Endothelial cell (in vitro differentiated cells): ENCODE results near the gene PTGER4. TPM values are rescaled to one million over a fixed set of nuclear protein-coding genes. Genes with fewer than 3 reads are reported as not detected.

Experiments
- DNase-seq: peaks from one replicate; pipeline ENCODE4 v3.0.0; 2021; ENCODE audit warnings: low spot score
- H3K27ac Mint-ChIP-seq: one replicate; pipeline ENCODE4 v1.8.0; 2021; ENCODE audit warnings: mixed read lengths, inconsistent platforms; ENCODE audit not compliant: unreplicated experiment
- H3K27me3 Mint-ChIP-seq: one replicate; pipeline ENCODE4 v1.8.0; 2021; ENCODE audit warnings: mild to moderate bottlenecking, moderate library complexity, mixed read lengths, inconsistent platforms; ENCODE audit not compliant: unreplicated experiment
- H3K36me3 Mint-ChIP-seq: one replicate; pipeline ENCODE4 v1.8.0; 2021; ENCODE audit warnings: mild to moderate bottlenecking, low read depth, mixed read lengths, inconsistent platforms; ENCODE audit not compliant: unreplicated experiment
- H3K4me1 Mint-ChIP-seq: one replicate; pipeline ENCODE4 v1.8.0; 2021; ENCODE audit warnings: mild to moderate bottlenecking, mixed read lengths, inconsistent platforms; ENCODE audit not compliant: unreplicated experiment
- H3K4me3 Mint-ChIP-seq: one replicate; pipeline ENCODE4 v1.8.0; 2021; ENCODE audit warnings: mild to moderate bottlenecking, mixed read lengths, inconsistent platforms; ENCODE audit not compliant: unreplicated experiment
- H3K9me3 Mint-ChIP-seq: one replicate; pipeline ENCODE4 v1.8.0; 2021; ENCODE audit warnings: mixed read lengths, inconsistent platforms; ENCODE audit not compliant: unreplicated experiment
- CTCF ChIP-seq: fragments of 200-600 bp; sonication (generic); IDR thresholded peaks from one replicate; pipeline ENCODE4 v1.5.0; 2021; ENCODE audit warnings: antibody characterized with exemption; ENCODE audit not compliant: unreplicated experiment
- total RNA-seq: library from RNA; stranded (reverse); fragmentation: NEBNext Ultra II Directional; extraction: Animal tissue kit (Norgen Biotek cat#: 25700); gene quantifications from one replicate; pipeline ENCODE4 v1.2.1, GENCODE V29; 2021; ENCODE audit not compliant: unreplicated experiment

PTGER4 gene
- total RNA-seq, 1 donor from 2014 or later: 0.26 TPM

- TF ChIP-seq CTCF: no peak
- H3K9me3 Mint-ChIP-seq: no peaks in the 10 kb centered on the region
- DNase-seq: no peak
- no peak overlapping the region for H3K27ac Mint-ChIP-seq
- H3K27me3 Mint-ChIP-seq: no peaks in the 10 kb centered on the region
- no peak overlapping the region for H3K4me3 Mint-ChIP-seq
- H3K4me1 Mint-ChIP-seq: no peaks in the 10 kb centered on the region
- no peaks in the 10 kb centered on the region for H3K36me3 Mint-ChIP-seq
Measured at GRCh38 chr5:40646266-40646665, 33.4 kb upstream of the PTGER4 start.

- Mint-ChIP-seq H3K36me3 (no peaks in the 10 kb centered on the region), H3K9me3 (no peaks in the 10 kb centered on the region), H3K4me3 (no peak overlapping the region), H3K27ac (no peak overlapping the region), H3K4me1 (no peaks in the 10 kb centered on the region), H3K27me3 (peaks cover 2% of the 10 kb centered on the region)
- TF ChIP-seq CTCF: no peak
- DNase-seq: no peak
Measured at GRCh38 chr5:40648150-40648549, 31.6 kb upstream of the PTGER4 start.

- no peaks in the 10 kb centered on the region for H3K36me3 Mint-ChIP-seq
- peaks cover 2% of the 10 kb centered on the region for H3K27me3 Mint-ChIP-seq
- no peaks in the 10 kb centered on the region for H3K9me3 Mint-ChIP-seq
- no peak overlapping the region for H3K4me3 Mint-ChIP-seq
- H3K27ac Mint-ChIP-seq: no peak overlapping the region
- no peak for TF ChIP-seq CTCF
- peaks cover 2% of the 10 kb centered on the region for H3K4me1 Mint-ChIP-seq
- no peak for DNase-seq
Measured at GRCh38 chr5:40649463-40650030, 30.2 kb upstream of the PTGER4 start.

- TF ChIP-seq CTCF: no peak
- DNase-seq: no peak
- no peak overlapping the region for H3K4me3 Mint-ChIP-seq
- peaks cover 2% of the 10 kb centered on the region for H3K4me1 Mint-ChIP-seq
- no peaks in the 10 kb centered on the region for H3K36me3 Mint-ChIP-seq
- H3K27me3 Mint-ChIP-seq: peaks cover 2% of the 10 kb centered on the region
- no peaks in the 10 kb centered on the region for H3K9me3 Mint-ChIP-seq
- H3K27ac Mint-ChIP-seq: no peak overlapping the region
Measured at GRCh38 chr5:40651201-40651600, 28.5 kb upstream of the PTGER4 start.

GRCh38 chr5:40652441-40653220, 27.1 kb upstream of the PTGER4 start:
- Mint-ChIP-seq H3K4me3 (no peak overlapping the region), H3K27me3 (peaks cover 2% of the 10 kb centered on the region), H3K36me3 (no peaks in the 10 kb centered on the region), H3K9me3 (no peaks in the 10 kb centered on the region), H3K4me1 (peaks cover 2% of the 10 kb centered on the region), H3K27ac (no peak overlapping the region)
- DNase-seq: no peak
- no peak for TF ChIP-seq CTCF
